ENCODE measurements around the gene CFAP97.

CFAP97 gene

GRCh38 chr4:185238750-185239149 lies 35.0 kb upstream of the CFAP97 start:
- peaks cover 3% of the 10 kb centered on the region; the same call in 1 of the 2 replicates for H4K20me1 ChIP-seq (ENCODE audit: insufficient read depth)
- no peak overlapping the region for H3K4me3 ChIP-seq (IDR thresholded peaks at IDR 0.05; ENCODE audit: insufficient read depth, low read depth, low read length)
- no peaks in the 10 kb centered on the region for H3K27me3 ChIP-seq (ENCODE audit: insufficient read depth, low read depth)
- no peak overlapping the region for H3K27ac ChIP-seq
- H3K79me2 ChIP-seq (ENCODE audit: insufficient read depth, low read depth) = no peaks in the 10 kb centered on the region
- no peaks in the 10 kb centered on the region for H3K36me3 ChIP-seq (ENCODE audit: insufficient read depth)
- no peak overlapping the region for H3K4me2 ChIP-seq
- no peak overlapping the region for H3K9ac ChIP-seq
- no peaks in the 10 kb centered on the region for H3K4me1 ChIP-seq (ENCODE audit: low read depth, poor library complexity, severe bottlenecking)
- no peak overlapping the region for H2AFZ ChIP-seq (ENCODE audit: low read depth)
- no peak for TF ChIP-seq CTCF (conservative IDR thresholded peaks at IDR 0.05; ENCODE audit: low read depth, low read length)

GRCh38 chr4:185238215-185238681 lies 34.4 kb upstream of the CFAP97 start:
- H3K79me2 ChIP-seq (ENCODE audit: insufficient read depth, low read depth) = no peaks in the 10 kb centered on the region; the same call in 1 of the 2 replicates
- no peaks in the 10 kb centered on the region for H3K36me3 ChIP-seq (ENCODE audit: insufficient read depth)
- no peak overlapping the region for H3K9ac ChIP-seq
- no peaks in the 10 kb centered on the region for H3K27me3 ChIP-seq (ENCODE audit: insufficient read depth, low read depth)
- no peak overlapping the region for H3K4me3 ChIP-seq (IDR thresholded peaks at IDR 0.05; ENCODE audit: insufficient read depth, low read depth, low read length)
- H3K4me1 ChIP-seq (ENCODE audit: low read depth, poor library complexity, severe bottlenecking) = no peaks in the 10 kb centered on the region
- no peak for TF ChIP-seq CTCF (conservative IDR thresholded peaks at IDR 0.05; ENCODE audit: low read depth, low read length)
- H2AFZ ChIP-seq (ENCODE audit: low read depth) = no peak overlapping the region
- H4K20me1 ChIP-seq (ENCODE audit: insufficient read depth) = peaks cover 3% of the 10 kb centered on the region; the same call in 1 of the 2 replicates
- no peak overlapping the region for H3K27ac ChIP-seq
- no peak overlapping the region for H3K4me2 ChIP-seq

GRCh38 chr4:185237175-185237574 lies 33.4 kb upstream of the CFAP97 start:
- H3K79me2 ChIP-seq (ENCODE audit: insufficient read depth, low read depth) = no peaks in the 10 kb centered on the region; the same call in 1 of the 2 replicates
- no peak overlapping the region for H3K9ac ChIP-seq
- H4K20me1 ChIP-seq (ENCODE audit: insufficient read depth) = peaks cover 3% of the 10 kb centered on the region; the same call in 1 of the 2 replicates
- no peaks in the 10 kb centered on the region for H3K36me3 ChIP-seq (ENCODE audit: insufficient read depth)
- no peak overlapping the region for H3K4me2 ChIP-seq
- no peak overlapping the region for H3K27ac ChIP-seq
- H3K4me3 ChIP-seq (IDR thresholded peaks at IDR 0.05; ENCODE audit: insufficient read depth, low read depth, low read length) = no peak overlapping the region
- no peak for TF ChIP-seq CTCF (conservative IDR thresholded peaks at IDR 0.05; ENCODE audit: low read depth, low read length)
- no peak overlapping the region for H2AFZ ChIP-seq (ENCODE audit: low read depth)
- no peaks in the 10 kb centered on the region for H3K27me3 ChIP-seq (ENCODE audit: insufficient read depth, low read depth)
- no peaks in the 10 kb centered on the region for H3K4me1 ChIP-seq (ENCODE audit: low read depth, poor library complexity, severe bottlenecking)

GRCh38 chr4:185235843-185236503 lies 32.2 kb upstream of the CFAP97 start:
- Histone ChIP-seq H3K4me3 (IDR thresholded peaks at IDR 0.05; ENCODE audit: insufficient read depth, low read depth, low read length) (no peak overlapping the region), H4K20me1 (ENCODE audit: insufficient read depth) (peaks cover 3% of the 10 kb centered on the region; the same call in 1 of the 2 replicates), H3K4me1 (ENCODE audit: low read depth, poor library complexity, severe bottlenecking) (no peaks in the 10 kb centered on the region), H3K4me2 (no peak overlapping the region), H3K36me3 (ENCODE audit: insufficient read depth) (no peaks in the 10 kb centered on the region), H2AFZ (ENCODE audit: low read depth) (no peak overlapping the region), H3K9ac (no peak overlapping the region), H3K79me2 (ENCODE audit: insufficient read depth, low read depth) (no peaks in the 10 kb centered on the region; the same call in 1 of the 2 replicates), H3K27me3 (ENCODE audit: insufficient read depth, low read depth) (no peaks in the 10 kb centered on the region), H3K27ac (no peak overlapping the region)
- no peak for TF ChIP-seq CTCF (conservative IDR thresholded peaks at IDR 0.05; ENCODE audit: low read depth, low read length)

All from KMS-11 (cell line).